Measurements from ENCODE around the gene RIMBP2.
"Not testable (repeated sequence)": the region's sequence is repeated elsewhere in the genome, so short reads cannot be mapped to it uniquely, and the experiment has no call there.

The RIMBP2 gene

GRCh38 chr12:130701402-130701744 is 14.7 kb downstream of the RIMBP2 start:
- Histone ChIP-seq H3K36me3 (ENCODE audit: control insufficient read depth, insufficient read depth, low read length) (no peaks in the 10 kb centered on the region), H3K9me3 (ENCODE audit: control insufficient read depth, insufficient read depth, low read length) (no peaks in the 10 kb centered on the region), H3K4me1 (ENCODE audit: control insufficient read depth, insufficient read depth, low read length) (peaks cover 3% of the 10 kb centered on the region), H3K9ac (ENCODE audit: low read depth, low read length) (no peak overlapping the region), H3K4me3 (ENCODE audit: low read depth, low read length) (no peak overlapping the region), H3K27me3 (ENCODE audit: control insufficient read depth, insufficient read depth, low read length) (no peaks in the 10 kb centered on the region)

- Histone ChIP-seq H3K4me3 (ENCODE audit: low read depth, low read length) (no peak overlapping the region), H3K4me1 (ENCODE audit: control insufficient read depth, insufficient read depth, low read length) (no peaks in the 10 kb centered on the region), H3K9me3 (ENCODE audit: control insufficient read depth, insufficient read depth, low read length) (no peaks in the 10 kb centered on the region), H3K9ac (ENCODE audit: low read depth, low read length) (no peak overlapping the region), H3K27me3 (ENCODE audit: control insufficient read depth, insufficient read depth, low read length) (no peaks in the 10 kb centered on the region), H3K36me3 (ENCODE audit: control insufficient read depth, insufficient read depth, low read length) (no peaks in the 10 kb centered on the region)
Measured at GRCh38 chr12:130700492-130701401, 15.4 kb downstream of the RIMBP2 start.

- Histone ChIP-seq H3K4me3 (ENCODE audit: low read depth, low read length) (no peak overlapping the region), H3K9ac (ENCODE audit: low read depth, low read length) (no peak overlapping the region), H3K9me3 (ENCODE audit: control insufficient read depth, insufficient read depth, low read length) (no peaks in the 10 kb centered on the region), H3K36me3 (ENCODE audit: control insufficient read depth, insufficient read depth, low read length) (no peaks in the 10 kb centered on the region), H3K27me3 (ENCODE audit: control insufficient read depth, insufficient read depth, low read length) (no peaks in the 10 kb centered on the region), H3K4me1 (ENCODE audit: control insufficient read depth, insufficient read depth, low read length) (no peaks in the 10 kb centered on the region)
Measured at GRCh38 chr12:130698106-130698505, 18.0 kb downstream of the RIMBP2 start.

GRCh38 chr12:130696379-130697100 is 19.6 kb downstream of the RIMBP2 start:
- Histone ChIP-seq H3K4me3 (ENCODE audit: low read depth, low read length) (no peak overlapping the region), H3K4me1 (ENCODE audit: control insufficient read depth, insufficient read depth, low read length) (no peaks in the 10 kb centered on the region), H3K36me3 (ENCODE audit: control insufficient read depth, insufficient read depth, low read length) (no peaks in the 10 kb centered on the region), H3K9ac (ENCODE audit: low read depth, low read length) (no peak overlapping the region), H3K9me3 (ENCODE audit: control insufficient read depth, insufficient read depth, low read length) (no peaks in the 10 kb centered on the region), H3K27me3 (ENCODE audit: control insufficient read depth, insufficient read depth, low read length) (no peaks in the 10 kb centered on the region)

GRCh38 chr12:130695061-130695460 is 21.0 kb downstream of the RIMBP2 start:
- Histone ChIP-seq H3K36me3 (ENCODE audit: control insufficient read depth, insufficient read depth, low read length) (no peaks in the 10 kb centered on the region), H3K9me3 (ENCODE audit: control insufficient read depth, insufficient read depth, low read length) (no peaks in the 10 kb centered on the region), H3K27me3 (ENCODE audit: control insufficient read depth, insufficient read depth, low read length) (no peaks in the 10 kb centered on the region), H3K4me1 (ENCODE audit: control insufficient read depth, insufficient read depth, low read length) (no peaks in the 10 kb centered on the region), H3K9ac (ENCODE audit: low read depth, low read length) (no peak overlapping the region), H3K4me3 (ENCODE audit: low read depth, low read length) (no peak overlapping the region)

- no peaks in the 10 kb centered on the region for H3K27me3 ChIP-seq (ENCODE audit: control insufficient read depth, insufficient read depth, low read length)
- no peak overlapping the region for H3K9ac ChIP-seq (ENCODE audit: low read depth, low read length)
- H3K4me1 ChIP-seq (ENCODE audit: control insufficient read depth, insufficient read depth, low read length) = no peaks in the 10 kb centered on the region
- H3K9me3 ChIP-seq (ENCODE audit: control insufficient read depth, insufficient read depth, low read length) = no peaks in the 10 kb centered on the region
- H3K36me3 ChIP-seq (ENCODE audit: control insufficient read depth, insufficient read depth, low read length) = no peaks in the 10 kb centered on the region
- H3K4me3 ChIP-seq (ENCODE audit: low read depth, low read length) = no peak overlapping the region
Measured at GRCh38 chr12:130689408-130690405, 26.4 kb downstream of the RIMBP2 start.

GRCh38 chr12:130688999-130689398 is 27.1 kb downstream of the RIMBP2 start:
- not testable (repeated sequence) for H3K9me3 ChIP-seq (ENCODE audit: control insufficient read depth, insufficient read depth, low read length); H3K27me3 ChIP-seq (ENCODE audit: control insufficient read depth, insufficient read depth, low read length); H3K4me3 ChIP-seq (ENCODE audit: low read depth, low read length); H3K9ac ChIP-seq (ENCODE audit: low read depth, low read length); H3K4me1 ChIP-seq (ENCODE audit: control insufficient read depth, insufficient read depth, low read length); H3K36me3 ChIP-seq (ENCODE audit: control insufficient read depth, insufficient read depth, low read length)

GRCh38 chr12:130687796-130688778 is 28.0 kb downstream of the RIMBP2 start:
- Histone ChIP-seq H3K9ac (ENCODE audit: low read depth, low read length) (no peak overlapping the region), H3K36me3 (ENCODE audit: control insufficient read depth, insufficient read depth, low read length) (no peaks in the 10 kb centered on the region), H3K9me3 (ENCODE audit: control insufficient read depth, insufficient read depth, low read length) (no peaks in the 10 kb centered on the region), H3K4me3 (ENCODE audit: low read depth, low read length) (no peak overlapping the region), H3K4me1 (ENCODE audit: control insufficient read depth, insufficient read depth, low read length) (no peaks in the 10 kb centered on the region), H3K27me3 (ENCODE audit: control insufficient read depth, insufficient read depth, low read length) (no peaks in the 10 kb centered on the region)

- Histone ChIP-seq H3K36me3 (ENCODE audit: control insufficient read depth, insufficient read depth, low read length) (no peaks in the 10 kb centered on the region), H3K9ac (ENCODE audit: low read depth, low read length) (no peak overlapping the region), H3K4me3 (ENCODE audit: low read depth, low read length) (no peak overlapping the region), H3K4me1 (ENCODE audit: control insufficient read depth, insufficient read depth, low read length) (no peaks in the 10 kb centered on the region), H3K27me3 (ENCODE audit: control insufficient read depth, insufficient read depth, low read length) (no peaks in the 10 kb centered on the region), H3K9me3 (ENCODE audit: control insufficient read depth, insufficient read depth, low read length) (no peaks in the 10 kb centered on the region)
Measured at GRCh38 chr12:130687190-130687589, 28.9 kb downstream of the RIMBP2 start.

GRCh38 chr12:130686511-130686991 is 29.5 kb downstream of the RIMBP2 start:
- H3K4me3 ChIP-seq (ENCODE audit: low read depth, low read length) = no peak overlapping the region
- H3K36me3 ChIP-seq (ENCODE audit: control insufficient read depth, insufficient read depth, low read length) = no peaks in the 10 kb centered on the region
- no peaks in the 10 kb centered on the region for H3K27me3 ChIP-seq (ENCODE audit: control insufficient read depth, insufficient read depth, low read length)
- H3K9ac ChIP-seq (ENCODE audit: low read depth, low read length) = no peak overlapping the region
- no peaks in the 10 kb centered on the region for H3K4me1 ChIP-seq (ENCODE audit: control insufficient read depth, insufficient read depth, low read length)
- H3K9me3 ChIP-seq (ENCODE audit: control insufficient read depth, insufficient read depth, low read length) = no peaks in the 10 kb centered on the region
